Forelimb muscle (tissue), 1 donor: ENCODE results near the gene CNPPD1. TPM values are rescaled to one million over a fixed set of nuclear protein-coding genes. Genes with fewer than 3 reads are reported as not detected.

Experiments
- DNase-seq: peaks from one replicate; pipeline ENCODE4 v3.0.0-alpha.2; 2013; ENCODE audit warnings: low read depth
- polyA plus RNA-seq: library from polyadenylated mRNA; unstranded; fragments of 120-200 nt; gene quantifications from one replicate; pipeline ENCODE4 v1.2.1, GENCODE V29; 2013; ENCODE audit not compliant: insufficient read length

CNPPD1 gene
- polyA plus RNA-seq, 1 donor, result 34.2 TPM

GRCh38 chr2:219160186-219161017, 16.3 kb downstream of the CNPPD1 start, which contains the start of gene NHEJ1:
Gene NHEJ1 (minus strand): TSS chr2:219160815. CDS start chr2:219158362, 2,453 bp downstream.
- peak; percentile 61 for DNase-seq

GRCh38 chr2:219159771-219160185, 16.9 kb downstream of the CNPPD1 start:
- DNase-seq, result no peak

GRCh38 chr2:219158586-219158985, 18.1 kb downstream of the CNPPD1 start:
- DNase-seq, result no peak

- DNase-seq, result no peak
These were observed 18.7 kb downstream of the CNPPD1 start for GRCh38 chr2:219158025-219158424.

- no peak for DNase-seq
These were observed 19.3 kb downstream of the CNPPD1 start for GRCh38 chr2:219157396-219157795.

- DNase-seq, result peak; percentile 58
These were observed 21.6 kb downstream of the CNPPD1 start for GRCh38 chr2:219155054-219155644.

GRCh38 chr2:219149667-219150066, 27.1 kb downstream of the CNPPD1 start:
- DNase-seq, result no peak

- no peak for DNase-seq
These were observed 34.4 kb downstream of the CNPPD1 start for GRCh38 chr2:219142329-219142728.

- no peak for DNase-seq
These were observed 36.0 kb downstream of the CNPPD1 start for GRCh38 chr2:219140722-219141121.

GRCh38 chr2:219133976-219134375, 42.7 kb downstream of the CNPPD1 start:
- no peak for DNase-seq

- DNase-seq, result no peak
These were observed 45.0 kb downstream of the CNPPD1 start for GRCh38 chr2:219131744-219132143.

GRCh38 chr2:219131327-219131726, 45.4 kb downstream of the CNPPD1 start:
- DNase-seq, result no peak

- DNase-seq, result no peak
These were observed 47.1 kb downstream of the CNPPD1 start for GRCh38 chr2:219129589-219129988.

GRCh38 chr2:219128396-219128795, 48.3 kb downstream of the CNPPD1 start:
- no peak for DNase-seq

GRCh38 chr2:219127037-219127635, 49.6 kb downstream of the CNPPD1 start:
- no peak for DNase-seq

- no peak for DNase-seq
These were observed 50.2 kb downstream of the CNPPD1 start for GRCh38 chr2:219126555-219126954.

GRCh38 chr2:219125886-219126270, 50.8 kb downstream of the CNPPD1 start:
- DNase-seq, result no peak

GRCh38 chr2:219125225-219125885, 51.4 kb downstream of the CNPPD1 start:
- DNase-seq, result no peak

GRCh38 chr2:219124381-219125110, 52.2 kb downstream of the CNPPD1 start:
- DNase-seq, result no peak

GRCh38 chr2:219123356-219124135, 53.2 kb downstream of the CNPPD1 start:
- DNase-seq, result no peak
